Skin epidermis (tissue), 12 donors: ENCODE data around the gene HCRT.
A peak's percentile ranks its signal among the peaks of the same experiment; 100 is the strongest.
"Not testable (repeated sequence)": the region's sequence is repeated elsewhere in the genome, so short reads cannot be mapped to it uniquely, and the experiment has no call there.

Experiments used
- H3K27ac ChIP-seq, 21 experiments: fragments of 200-600 bp; sonication (generic) in 11 of 21; one replicate each; pipeline ENCODE4 v1.5.0; 2020; ENCODE audit warnings: mild to moderate bottlenecking in 3 of 21, inconsistent platforms in 2 of 21, moderate library complexity in 2 of 21
- H3K4me3 ChIP-seq, 7 experiments: fragments of 200-600 bp; sonication (generic) in 2 of 7; one replicate each; pipeline ENCODE4 v1.5.0; 2020; ENCODE audit warnings: inconsistent platforms in 2 of 7, mild to moderate bottlenecking in 2 of 7, moderate library complexity in 1 of 7

The HCRT gene

GRCh38 chr17:42146911-42147607 is 38.2 kb downstream of the HCRT start:
- Histone ChIP-seq H3K27ac (no peak overlapping the region), H3K4me3 (no peak overlapping the region)

GRCh38 chr17:42143138-42143537 is 42.1 kb downstream of the HCRT start:
- H3K27ac ChIP-seq = peak overlapping the region in 1 of 21 experiments; percentile 34
- H3K4me3 ChIP-seq = not testable (repeated sequence)

- H3K27ac ChIP-seq = peak overlapping the region in 3 of 21 experiments; percentile 5 to 34 (median 34)
- no peak overlapping the region for H3K4me3 ChIP-seq
Measured at GRCh38 chr17:42142371-42142896, 42.8 kb downstream of the HCRT start.

- Histone ChIP-seq H3K4me3 (no peak overlapping the region), H3K27ac (peak overlapping the region in 2 of 21 experiments; percentile 0 to 14)
Measured at GRCh38 chr17:42141382-42141781, 43.9 kb downstream of the HCRT start.

GRCh38 chr17:42140690-42141089 is 44.6 kb downstream of the HCRT start:
- H3K27ac ChIP-seq, H3K4me3 ChIP-seq: not testable (repeated sequence)

- Histone ChIP-seq H3K4me3 (no peak overlapping the region), H3K27ac (peak overlapping the region in 2 of 21 experiments; percentile 27 to 28)
Measured at GRCh38 chr17:42138749-42139492, 46.3 kb downstream of the HCRT start.

GRCh38 chr17:42136654-42137051 is 48.6 kb downstream of the HCRT start:
- peak overlapping the region in 13 of 21 experiments; percentile 15 to 76 (median 54) for H3K27ac ChIP-seq
- H3K4me3 ChIP-seq = no peak overlapping the region

GRCh38 chr17:42135664-42136653 is 49.3 kb downstream of the HCRT start:
- no peak overlapping the region for H3K4me3 ChIP-seq
- peak overlapping the region in 17 of 21 experiments; percentile 5 to 76 (median 49) for H3K27ac ChIP-seq

- Histone ChIP-seq H3K27ac (peak overlapping the region in 16 of 21 experiments; percentile 3 to 76 (median 48)), H3K4me3 (no peak overlapping the region)
Measured at GRCh38 chr17:42135151-42135550, 50.1 kb downstream of the HCRT start.
